GM10248 (cell line): ENCODE results near the gene DAGLA.
A peak's percentile ranks its signal among the peaks of the same experiment; 100 is the strongest.

Experiments used
- CTCF ChIA-PET: fragments of 300-600 bp; sonication (Branson Sonifier 250); formaldehyde crosslinking; extraction: SDS; loops from one replicate; lab custom pipeline; 2021; ENCODE audit warnings: antibody characterized with exemption; lab: Yijun Ruan, JAX
- POLR2A ChIA-PET: fragments of 350-650 bp; sonication (Branson Sonifier 250); formaldehyde crosslinking; extraction: SDS; loops from one replicate; lab custom pipeline; 2020; ENCODE audit warnings: antibody characterized with exemption; lab: Yijun Ruan, JAX
- DNase-seq: peaks from one replicate; pipeline ENCODE4 v3.0.0; 2012; ENCODE audit errors: extremely low spot score
- CTCF ChIP-seq: IDR thresholded peaks from 2 replicates; pipeline ENCODE4 v1.5.1; 2012; ENCODE audit warnings: mild to moderate bottlenecking, low read depth; ENCODE audit errors: extremely low read depth, missing control alignments, control extremely low read depth

The DAGLA gene

GRCh38 chr11:61728940-61729219, 48.7 kb downstream of the DAGLA start:
- POLR2A ChIA-PET = no interaction called here
- CTCF ChIA-PET = interaction anchor here (0.6 to 2.2 kb wide), 6 partner anchors 14 to 90 kb away, joined by 3 to 5 read pairs (median 3); no protein-coding TSS in a partner anchor

GRCh38 chr11:61730240-61730994, 50.2 kb downstream of the DAGLA start:
- TF ChIP-seq CTCF = no peak
- no peak for DNase-seq
- CTCF ChIA-PET = interaction anchor here (1.4 kb wide), 1 partner anchor 9 kb away, joined by 6 read pairs; no protein-coding TSS in a partner anchor
- POLR2A ChIA-PET = no interaction called here

More at GRCh38 chr11:61728940-61729219, 48.7 kb downstream of the DAGLA start:
- DNase-seq = peak; percentile 53
- TF ChIP-seq CTCF = no peak

GRCh38 chr11:61731211-61731951, 51.2 kb downstream of the DAGLA start:
- TF ChIP-seq CTCF = no peak
- no peak for DNase-seq
- ChIA-PET POLR2A (no interaction called here), CTCF (interaction anchor here (0.8 to 3.3 kb wide), 2 partner anchors 10 to 16 kb away, joined by 3 to 56 read pairs; no protein-coding TSS in a partner anchor)

GRCh38 chr11:61731952-61732675, 51.9 kb downstream of the DAGLA start:
- ChIA-PET CTCF (interaction anchor here (0.8 to 3.7 kb wide), 9 partner anchors 10 to 286 kb away, joined by 3 to 56 read pairs (median 13); no protein-coding TSS in a partner anchor), POLR2A (no interaction called here)
- DNase-seq = no peak
- no peak for TF ChIP-seq CTCF

- ChIA-PET CTCF (interaction anchor here (0.7 to 3.7 kb wide), 32 partner anchors 9 to 287 kb away, joined by 3 to 56 read pairs (median 5); partner anchors contain the start of gene MYRF), POLR2A (no interaction called here)
- no peak for TF ChIP-seq CTCF
- DNase-seq = no peak
These were observed 52.5 kb downstream of the DAGLA start for GRCh38 chr11:61732705-61733104.
